ENCODE results near the gene MYRIP. TPM values are rescaled to one million over a fixed set of nuclear protein-coding genes. Genes with fewer than 3 reads are reported as not detected.

MYRIP gene
- total RNA-seq, 1 donor = not detected

- Histone ChIP-seq H3K4me3 (ENCODE audit: low read length) (no peak overlapping the region), H3K27me3 (ENCODE audit: insufficient read depth, low read length) (no peaks in the 10 kb centered on the region), H3K4me1 (ENCODE audit: insufficient read depth, low read length) (no peaks in the 10 kb centered on the region), H3K9me3 (ENCODE audit: low read depth, low read length) (no peaks in the 10 kb centered on the region)
Measured at GRCh38 chr3:40216471-40216870, 407.1 kb downstream of the MYRIP start.

- H3K4me1 ChIP-seq (ENCODE audit: insufficient read depth, low read length) = peaks cover 3% of the 10 kb centered on the region
- H3K4me3 ChIP-seq (ENCODE audit: low read length) = no peak overlapping the region
- H3K9me3 ChIP-seq (ENCODE audit: low read depth, low read length) = no peaks in the 10 kb centered on the region
- H3K27me3 ChIP-seq (ENCODE audit: insufficient read depth, low read length) = no peaks in the 10 kb centered on the region
Measured at GRCh38 chr3:40223856-40224255, 414.4 kb downstream of the MYRIP start.

- H3K9me3 ChIP-seq (ENCODE audit: low read depth, low read length) = no peaks in the 10 kb centered on the region
- peaks cover 14% of the 10 kb centered on the region for H3K4me1 ChIP-seq (ENCODE audit: insufficient read depth, low read length)
- no peak overlapping the region for H3K4me3 ChIP-seq (ENCODE audit: low read length)
- H3K27me3 ChIP-seq (ENCODE audit: insufficient read depth, low read length) = no peaks in the 10 kb centered on the region
Measured at GRCh38 chr3:40224796-40225515, 415.5 kb downstream of the MYRIP start.

- no peaks in the 10 kb centered on the region for H3K27me3 ChIP-seq (ENCODE audit: insufficient read depth, low read length)
- peaks cover 20% of the 10 kb centered on the region for H3K4me1 ChIP-seq (ENCODE audit: insufficient read depth, low read length)
- no peaks in the 10 kb centered on the region for H3K9me3 ChIP-seq (ENCODE audit: low read depth, low read length)
- H3K4me3 ChIP-seq (ENCODE audit: low read length) = no peak overlapping the region
Measured at GRCh38 chr3:40226636-40227035, 417.2 kb downstream of the MYRIP start.

- Histone ChIP-seq H3K4me3 (ENCODE audit: low read length) (no peak overlapping the region), H3K27me3 (ENCODE audit: insufficient read depth, low read length) (no peaks in the 10 kb centered on the region), H3K4me1 (ENCODE audit: insufficient read depth, low read length) (peaks cover 20% of the 10 kb centered on the region), H3K9me3 (ENCODE audit: low read depth, low read length) (no peaks in the 10 kb centered on the region)
Measured at GRCh38 chr3:40228792-40229350, 419.5 kb downstream of the MYRIP start.

- Histone ChIP-seq H3K4me1 (ENCODE audit: insufficient read depth, low read length) (peaks cover 20% of the 10 kb centered on the region), H3K9me3 (ENCODE audit: low read depth, low read length) (no peaks in the 10 kb centered on the region), H3K27me3 (ENCODE audit: insufficient read depth, low read length) (no peaks in the 10 kb centered on the region), H3K4me3 (ENCODE audit: low read length) (no peak overlapping the region)
Measured at GRCh38 chr3:40229386-40229785, 420.0 kb downstream of the MYRIP start.

- Histone ChIP-seq H3K4me1 (ENCODE audit: insufficient read depth, low read length) (peaks cover 20% of the 10 kb centered on the region), H3K4me3 (ENCODE audit: low read length) (no peak overlapping the region), H3K9me3 (ENCODE audit: low read depth, low read length) (no peaks in the 10 kb centered on the region), H3K27me3 (ENCODE audit: insufficient read depth, low read length) (no peaks in the 10 kb centered on the region)
Measured at GRCh38 chr3:40229963-40230362, 420.6 kb downstream of the MYRIP start.

GRCh38 chr3:40230382-40230781 lies 421.0 kb downstream of the MYRIP start:
- Histone ChIP-seq H3K27me3 (ENCODE audit: insufficient read depth, low read length) (no peaks in the 10 kb centered on the region), H3K4me3 (ENCODE audit: low read length) (no peak overlapping the region), H3K4me1 (ENCODE audit: insufficient read depth, low read length) (peaks cover 20% of the 10 kb centered on the region), H3K9me3 (ENCODE audit: low read depth, low read length) (no peaks in the 10 kb centered on the region)

GRCh38 chr3:40232626-40233025 lies 423.2 kb downstream of the MYRIP start:
- Histone ChIP-seq H3K4me1 (ENCODE audit: insufficient read depth, low read length) (peaks cover 20% of the 10 kb centered on the region), H3K27me3 (ENCODE audit: insufficient read depth, low read length) (no peaks in the 10 kb centered on the region), H3K9me3 (ENCODE audit: low read depth, low read length) (no peaks in the 10 kb centered on the region), H3K4me3 (ENCODE audit: low read length) (no peak overlapping the region)

- Histone ChIP-seq H3K27me3 (ENCODE audit: insufficient read depth, low read length) (no peaks in the 10 kb centered on the region), H3K9me3 (ENCODE audit: low read depth, low read length) (no peaks in the 10 kb centered on the region), H3K4me3 (ENCODE audit: low read length) (no peak overlapping the region), H3K4me1 (ENCODE audit: insufficient read depth, low read length) (no peaks in the 10 kb centered on the region)
Measured at GRCh38 chr3:40237159-40237558, 427.8 kb downstream of the MYRIP start.

- Histone ChIP-seq H3K4me1 (ENCODE audit: insufficient read depth, low read length) (no peaks in the 10 kb centered on the region), H3K9me3 (ENCODE audit: low read depth, low read length) (no peaks in the 10 kb centered on the region), H3K4me3 (ENCODE audit: low read length) (no peak overlapping the region), H3K27me3 (ENCODE audit: insufficient read depth, low read length) (no peaks in the 10 kb centered on the region)
Measured at GRCh38 chr3:40237889-40238571, 428.6 kb downstream of the MYRIP start.

GRCh38 chr3:40240921-40241320 lies 431.5 kb downstream of the MYRIP start:
- Histone ChIP-seq H3K4me1 (ENCODE audit: insufficient read depth, low read length) (no peaks in the 10 kb centered on the region), H3K4me3 (ENCODE audit: low read length) (no peak overlapping the region), H3K27me3 (ENCODE audit: insufficient read depth, low read length) (no peaks in the 10 kb centered on the region), H3K9me3 (ENCODE audit: low read depth, low read length) (no peaks in the 10 kb centered on the region)

GRCh38 chr3:40242216-40242615 lies 432.8 kb downstream of the MYRIP start:
- H3K4me1 ChIP-seq (ENCODE audit: insufficient read depth, low read length) = no peaks in the 10 kb centered on the region
- no peak overlapping the region for H3K4me3 ChIP-seq (ENCODE audit: low read length)
- H3K9me3 ChIP-seq (ENCODE audit: low read depth, low read length) = no peaks in the 10 kb centered on the region
- H3K27me3 ChIP-seq (ENCODE audit: insufficient read depth, low read length) = no peaks in the 10 kb centered on the region

- Histone ChIP-seq H3K9me3 (ENCODE audit: low read depth, low read length) (no peaks in the 10 kb centered on the region), H3K27me3 (ENCODE audit: insufficient read depth, low read length) (no peaks in the 10 kb centered on the region), H3K4me1 (ENCODE audit: insufficient read depth, low read length) (no peaks in the 10 kb centered on the region), H3K4me3 (ENCODE audit: low read length) (no peak overlapping the region)
Measured at GRCh38 chr3:40242638-40243037, 433.2 kb downstream of the MYRIP start.

- no peaks in the 10 kb centered on the region for H3K4me1 ChIP-seq (ENCODE audit: insufficient read depth, low read length)
- H3K9me3 ChIP-seq (ENCODE audit: low read depth, low read length) = no peaks in the 10 kb centered on the region
- H3K4me3 ChIP-seq (ENCODE audit: low read length) = no peak overlapping the region
- H3K27me3 ChIP-seq (ENCODE audit: insufficient read depth, low read length) = no peaks in the 10 kb centered on the region
Measured at GRCh38 chr3:40243056-40243455, 433.6 kb downstream of the MYRIP start.
